Measurements from ENCODE around the gene FBH1.
"Not testable (repeated sequence)": the region's sequence is repeated elsewhere in the genome, so short reads cannot be mapped to it uniquely, and the experiment has no call there.

Gene FBH1

GRCh38 chr10:5947471-5948207, 57.6 kb downstream of the FBH1 start:
- no peak for DNase-seq
- intact Hi-C loops (cut with DNase I), result no loop called here

GRCh38 chr10:5948208-5948585, 58.2 kb downstream of the FBH1 start:
- DNase-seq, result no peak
- intact Hi-C loops (cut with DNase I), result no loop called here

GRCh38 chr10:5949009-5949759, 59.1 kb downstream of the FBH1 start:
- DNase-seq, result peak; percentile 60 to 91 (median 78)

GRCh38 chr10:5951167-5951711, 61.2 kb downstream of the FBH1 start:
- no peak for DNase-seq
- intact Hi-C loops (cut with DNase I), result no loop called here

More at GRCh38 chr10:5949009-5949759, 59.1 kb downstream of the FBH1 start:
- intact Hi-C loops (cut with DNase I), result no loop called here

GRCh38 chr10:5951721-5952407, 61.8 kb downstream of the FBH1 start:
- DNase-seq, result no peak
- intact Hi-C loops (cut with DNase I), result no loop called here

- DNase-seq, result no peak
- intact Hi-C loops (cut with DNase I), result no loop called here
Measured at GRCh38 chr10:5952731-5953385, 62.8 kb downstream of the FBH1 start.

GRCh38 chr10:5953676-5954075, 63.6 kb downstream of the FBH1 start:
- intact Hi-C loops (cut with DNase I), result no loop called here
- DNase-seq, result no peak

- intact Hi-C loops (cut with DNase I), result no loop called here
- no peak for DNase-seq
Measured at GRCh38 chr10:5956146-5956936, 66.3 kb downstream of the FBH1 start.

- intact Hi-C loops (cut with DNase I), result no loop called here
- DNase-seq, result no peak
Measured at GRCh38 chr10:5958077-5958476, 68.0 kb downstream of the FBH1 start.

GRCh38 chr10:5958675-5959074, 68.6 kb downstream of the FBH1 start:
- intact Hi-C loops (cut with DNase I), result no loop called here
- no peak for DNase-seq

- peak in 2 of 42 donors; percentile 5 to 6 for DNase-seq
- intact Hi-C loops (cut with DNase I), result no loop called here
Measured at GRCh38 chr10:5959142-5959541, 69.1 kb downstream of the FBH1 start.

- intact Hi-C loops (cut with DNase I), result no loop called here
Measured at GRCh38 chr10:5959581-5960069, 69.6 kb downstream of the FBH1 start.

GRCh38 chr10:5960070-5960972, 70.3 kb downstream of the FBH1 start:
- intact Hi-C loops (cut with DNase I), result no loop called here
- peak in 3 of 42 donors; percentile 12 to 35 (median 21) for DNase-seq

More at GRCh38 chr10:5959581-5960069, 69.6 kb downstream of the FBH1 start:
- DNase-seq, result peak in 1 of 42 donors; percentile 19

- intact Hi-C loops (cut with DNase I), result not testable (repeated sequence)
- DNase-seq, result peak in 1 of 42 donors; percentile 2
Measured at GRCh38 chr10:5960973-5961275, 70.9 kb downstream of the FBH1 start.

GRCh38 chr10:5961405-5962100, 71.5 kb downstream of the FBH1 start:
- intact Hi-C loops (cut with DNase I), result no loop called here
- DNase-seq, result peak in 4 of 42 donors; percentile 7 to 22 (median 11)

- DNase-seq, result peak in 4 of 42 donors; percentile 1 to 27 (median 18)
Measured at GRCh38 chr10:5962358-5962940, 72.4 kb downstream of the FBH1 start.

More at GRCh38 chr10:5962358-5962940, 72.4 kb downstream of the FBH1 start:
- intact Hi-C loops (cut with DNase I), result not testable (repeated sequence)
